GM19467 (cell line): Measurements from ENCODE around the gene PTPRD.

ENCODE experiments used
- ATAC-seq: cut with Tn5 transposase; IDR thresholded peaks from one replicate; pipeline ENCODE4 v1.9.1; 2021; ENCODE audit warnings: mild to moderate bottlenecking, moderate library complexity; ENCODE audit not compliant: unreplicated experiment

PTPRD gene

GRCh38 chr9:8267636-8268035 is 2345.2 kb downstream of the PTPRD start:
- ATAC-seq: no peak

GRCh38 chr9:8266861-8267260 is 2345.9 kb downstream of the PTPRD start:
- ATAC-seq: no peak

- ATAC-seq: no peak
Measured at GRCh38 chr9:8265281-8265680, 2347.5 kb downstream of the PTPRD start.
